Measurements from ENCODE around the gene FXYD3.

FXYD3 gene, protein sequence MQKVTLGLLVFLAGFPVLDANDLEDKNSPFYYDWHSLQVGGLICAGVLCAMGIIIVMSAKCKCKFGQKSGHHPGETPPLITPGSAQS
- 0 to 0.15 (median 0) reads per million in 4 donors for total RNA-seq

GRCh38 chr19:35115177-35115951 is at the start of gene FXYD3:
TSS of gene FXYD3 (plus strand) at chr19:35115823. CDS start at chr19:35119377, 3,554 bp downstream.
- no peak for DNase-seq

GRCh38 chr19:35066121-35066520 is 49.5 kb upstream of the FXYD3 start:
- no peak for DNase-seq

DNA sequence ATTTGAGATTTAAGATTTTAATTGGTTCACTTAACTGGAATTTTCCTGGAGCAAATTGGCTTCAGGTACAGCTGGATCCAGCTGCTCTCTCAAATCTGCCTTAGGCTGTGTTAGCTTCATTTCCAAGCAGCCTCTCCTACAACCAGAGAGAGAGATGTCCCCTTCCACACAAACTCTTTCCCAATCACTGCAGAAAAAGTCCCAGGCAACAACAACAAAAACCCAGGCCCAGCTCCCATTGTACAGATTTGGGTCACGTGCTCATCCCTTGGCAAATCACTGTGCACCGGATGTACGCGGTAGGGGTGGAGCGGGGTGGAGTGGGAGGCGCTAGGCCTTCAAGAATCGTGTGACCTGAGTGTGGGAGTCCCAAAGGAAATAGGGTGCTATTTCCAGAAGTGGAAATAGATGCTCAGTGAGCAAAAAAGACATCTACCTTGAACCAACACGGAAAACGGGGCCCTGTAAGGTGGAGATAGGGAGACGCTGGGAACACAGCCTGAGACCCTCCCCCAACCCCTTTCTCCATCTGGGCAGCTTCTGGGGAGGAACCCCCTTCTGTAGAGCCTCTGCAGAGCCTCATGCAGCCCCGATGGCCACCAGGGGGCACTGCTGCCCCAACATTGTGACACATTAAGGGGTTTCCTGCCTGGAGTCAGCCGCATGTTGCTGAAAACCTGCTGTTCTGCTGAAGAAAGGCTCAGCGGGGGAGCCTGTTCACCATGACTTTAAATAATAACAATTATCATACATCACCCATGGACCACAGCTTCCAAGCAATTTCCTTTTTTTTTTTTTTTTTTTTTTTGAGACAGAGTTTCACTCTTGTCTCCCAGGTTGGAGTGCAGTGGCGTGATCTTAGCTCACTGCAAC is 48.7 kb upstream of the FXYD3 start:
- DNase-seq = peak; percentile 70 to 85 (median 78)

GRCh38 chr19:35068941-35069634 is 46.5 kb upstream of the FXYD3 start:
- DNase-seq = no peak

DNA sequence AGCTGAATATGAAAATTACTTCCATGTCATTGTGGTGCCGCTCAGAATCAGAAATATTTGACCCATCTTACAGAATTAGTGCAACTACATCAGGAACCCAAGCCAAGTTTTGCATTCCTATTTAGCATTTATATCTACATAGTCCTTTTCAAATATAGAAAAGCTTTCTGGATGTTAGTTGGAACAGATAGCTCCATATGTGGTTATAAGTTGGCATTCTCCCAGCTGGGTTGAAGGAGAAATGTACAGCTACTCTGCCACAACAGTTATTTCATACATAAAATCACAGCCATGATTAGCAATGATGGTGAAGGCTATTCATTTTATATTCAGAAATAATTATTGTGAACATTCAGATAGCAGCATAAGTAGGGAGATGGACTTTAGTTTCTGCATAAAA is 45.9 kb upstream of the FXYD3 start:
- DNase-seq = no peak

DNA sequence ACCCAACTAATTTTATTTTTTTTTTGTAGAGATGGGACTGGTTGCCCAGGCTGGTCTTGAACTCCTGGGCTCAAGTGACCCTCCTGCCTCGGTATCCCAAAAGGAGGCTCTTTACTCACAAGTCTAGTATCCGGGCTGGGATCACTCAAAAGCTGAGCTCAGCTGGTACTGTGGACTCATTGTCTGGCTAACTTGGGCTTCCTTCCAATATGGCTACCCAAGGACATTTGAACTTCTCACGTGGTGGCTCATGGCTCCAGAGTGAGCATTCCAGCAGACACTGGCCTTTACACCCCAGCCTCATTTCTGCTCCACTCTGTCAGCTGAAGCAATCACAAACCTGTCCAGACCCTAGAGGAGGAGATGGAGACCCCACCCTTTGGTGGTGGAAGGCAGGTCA is 45.2 kb upstream of the FXYD3 start:
- no peak for DNase-seq

DNA sequence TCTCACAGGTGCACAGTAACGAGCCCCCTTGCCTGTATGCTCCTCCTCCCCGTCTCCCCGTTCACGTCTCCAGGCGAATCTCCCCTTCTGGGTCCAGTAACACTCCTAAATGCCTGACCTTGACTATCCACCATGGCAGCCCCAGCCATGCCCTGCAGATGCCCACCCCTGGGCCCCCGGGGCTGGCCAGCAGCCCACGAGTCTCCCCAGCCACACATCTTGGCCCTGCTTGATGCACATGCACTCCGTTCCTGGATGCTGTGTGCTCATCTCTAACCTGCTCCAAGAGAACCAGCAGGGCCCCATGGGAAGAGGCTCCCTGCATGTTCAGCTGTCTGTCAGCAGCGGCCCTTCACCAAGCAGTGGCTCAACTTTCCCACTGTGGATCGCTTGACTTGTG is 42.1 kb upstream of the FXYD3 start:
- no peak for DNase-seq

- DNase-seq = no peak
Measured at GRCh38 chr19:35073941-35074340, 41.7 kb upstream of the FXYD3 start.

DNA sequence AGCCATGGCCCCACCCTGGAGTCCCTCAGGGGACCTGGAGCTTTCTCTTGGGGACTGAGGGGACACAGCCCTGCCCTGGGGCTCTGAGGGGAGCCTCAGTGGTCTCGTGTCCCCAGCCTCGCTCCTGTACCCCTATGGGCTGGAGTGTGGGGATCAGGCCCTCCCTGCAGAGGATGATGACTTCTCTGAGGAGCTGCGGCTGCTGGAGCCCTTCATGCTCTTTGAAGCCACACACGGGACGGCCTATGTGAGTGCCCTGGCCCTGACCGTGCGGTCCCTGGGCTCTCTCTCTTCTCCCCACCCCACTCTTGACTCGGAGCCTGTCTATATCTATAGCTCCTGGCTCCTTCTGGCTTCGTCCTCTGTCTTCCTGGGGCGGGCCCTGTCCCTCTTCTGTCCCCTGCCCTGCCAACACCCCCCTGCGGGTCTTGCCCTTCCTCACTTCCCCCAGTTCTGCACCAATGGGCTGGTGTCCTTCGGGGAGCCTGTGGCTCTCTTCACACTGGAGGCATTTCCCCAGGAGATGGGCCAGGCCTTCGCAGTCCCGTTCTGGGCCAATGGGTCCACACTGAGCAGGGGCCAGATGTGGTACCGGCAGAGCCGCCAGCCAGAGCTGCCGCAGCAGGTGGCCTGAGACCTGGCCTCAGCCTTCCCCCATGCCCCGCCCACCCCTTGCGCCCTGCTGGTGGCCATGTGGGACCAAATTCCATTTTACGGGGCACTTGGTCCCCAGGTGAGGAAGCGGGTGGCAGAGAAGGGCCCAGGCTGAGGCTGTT is 41.0 kb upstream of the FXYD3 start:
- DNase-seq = no peak

GRCh38 chr19:35075202-35076025 is 40.2 kb upstream of the FXYD3 start:
- DNase-seq = no peak

GRCh38 chr19:35076026-35076370 is 39.6 kb upstream of the FXYD3 start:
- no peak for DNase-seq

DNA sequence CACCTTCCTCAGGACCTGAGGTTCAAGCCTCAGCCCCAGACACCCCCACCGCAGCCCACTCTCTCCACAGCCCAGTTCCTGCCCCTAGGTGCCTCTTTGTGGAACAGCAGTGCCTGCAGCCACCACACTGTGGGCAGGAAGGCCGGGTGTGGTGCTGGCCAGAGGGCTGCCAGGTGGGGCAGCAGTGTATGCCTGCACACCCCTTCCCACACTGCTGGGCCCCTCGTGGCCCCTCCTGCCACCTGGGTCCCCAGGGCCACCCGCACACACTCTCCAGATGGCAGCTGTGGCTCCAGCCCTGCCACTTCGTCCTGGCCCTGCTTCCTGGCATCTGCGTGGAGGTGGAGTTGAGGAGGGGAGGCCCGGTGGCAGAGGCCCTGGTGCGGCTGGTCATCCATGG is 39.0 kb upstream of the FXYD3 start:
- DNase-seq = no peak

DNA sequence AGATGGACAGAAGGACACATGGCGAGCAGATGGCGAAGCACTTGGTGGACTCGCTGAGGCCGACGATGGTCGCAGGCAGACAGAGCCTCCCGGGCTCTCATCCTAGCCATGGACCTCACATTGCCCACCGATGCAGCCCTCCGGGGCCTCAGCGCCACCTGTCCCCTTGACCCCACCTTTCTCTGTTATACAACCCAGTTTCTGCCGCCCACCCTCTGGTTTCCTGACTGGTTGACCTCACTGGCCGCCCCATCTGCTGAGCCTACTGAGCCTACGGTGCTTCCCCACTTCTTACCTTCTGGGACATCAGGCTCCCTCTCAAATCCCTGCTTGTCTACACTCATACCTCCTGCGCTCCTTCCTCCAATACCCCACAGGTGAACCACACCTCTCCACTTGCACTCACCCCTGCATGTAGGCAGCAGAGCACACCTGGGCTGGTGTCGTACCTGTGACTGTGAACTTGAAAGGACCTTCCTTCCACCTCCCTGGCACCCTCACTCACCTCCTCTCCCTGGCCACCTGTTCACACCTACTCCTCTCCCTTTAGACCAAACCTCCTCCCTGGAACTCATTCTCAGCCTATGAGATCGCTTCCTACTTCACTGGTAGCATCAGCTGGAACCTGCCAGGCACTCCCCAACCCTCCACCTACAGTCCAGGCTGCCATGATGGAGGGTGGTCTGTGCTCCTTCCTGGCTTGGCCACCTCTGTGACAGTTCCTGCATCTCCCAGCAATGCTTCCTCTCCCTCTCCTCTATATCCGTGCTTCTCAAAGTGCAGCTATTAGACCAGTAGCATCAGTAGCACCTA is 38.0 kb upstream of the FXYD3 start:
- DNase-seq = no peak

DNA sequence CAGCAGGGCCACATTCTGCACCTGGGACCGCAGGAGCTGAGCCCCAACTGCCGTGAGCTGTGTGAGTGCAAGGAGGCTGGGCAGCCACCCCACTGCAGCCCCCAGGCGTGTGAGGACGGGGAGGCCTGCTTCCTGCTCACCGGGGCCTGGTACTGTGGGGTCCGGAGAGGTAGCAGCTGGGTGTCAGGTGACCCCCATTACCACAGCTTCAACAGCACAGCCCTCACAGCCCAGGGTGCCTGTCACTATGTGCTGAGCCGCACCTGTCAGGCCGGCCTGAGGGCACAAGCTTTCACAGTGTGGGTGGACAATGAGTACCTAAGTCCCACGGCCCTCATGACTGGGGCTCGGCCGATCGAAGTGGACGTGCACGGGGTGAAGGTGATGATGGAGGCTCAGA is 35.8 kb upstream of the FXYD3 start:
- no peak for DNase-seq

DNA sequence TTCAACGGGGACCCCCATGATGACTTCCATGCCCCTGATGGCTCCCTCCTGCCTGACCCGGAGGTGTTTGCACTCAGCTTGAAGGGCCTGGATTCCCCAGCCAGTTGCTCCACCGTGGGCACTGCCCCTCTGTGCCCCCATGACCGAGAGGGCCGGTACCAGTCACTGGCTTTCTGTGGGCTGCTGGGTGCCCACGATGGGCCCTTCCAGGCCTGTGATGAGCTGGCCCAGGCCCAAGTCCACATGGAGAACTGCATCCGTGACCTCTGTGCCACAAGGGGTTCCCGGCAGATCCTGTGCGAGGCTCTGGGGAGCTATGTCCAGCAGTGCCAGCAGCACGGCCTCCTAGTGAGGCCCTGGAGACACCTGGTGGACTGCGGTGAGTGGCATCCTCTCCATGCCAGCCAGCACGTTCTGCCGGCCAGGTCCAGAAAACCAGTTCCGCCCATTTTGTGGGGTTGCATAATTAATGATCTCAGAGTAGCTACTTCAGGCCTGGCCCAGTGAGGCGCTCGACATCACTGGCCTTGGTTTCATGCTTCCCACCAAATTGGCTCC is 34.9 kb upstream of the FXYD3 start:
- no peak for DNase-seq

- DNase-seq = no peak
Measured at GRCh38 chr19:35081201-35081600, 34.4 kb upstream of the FXYD3 start.

GRCh38 chr19:35083691-35084508 is 31.7 kb upstream of the FXYD3 start:
- DNase-seq = no peak

GRCh38 chr19:35084509-35084762 is 31.2 kb upstream of the FXYD3 start:
- DNase-seq = no peak

DNA sequence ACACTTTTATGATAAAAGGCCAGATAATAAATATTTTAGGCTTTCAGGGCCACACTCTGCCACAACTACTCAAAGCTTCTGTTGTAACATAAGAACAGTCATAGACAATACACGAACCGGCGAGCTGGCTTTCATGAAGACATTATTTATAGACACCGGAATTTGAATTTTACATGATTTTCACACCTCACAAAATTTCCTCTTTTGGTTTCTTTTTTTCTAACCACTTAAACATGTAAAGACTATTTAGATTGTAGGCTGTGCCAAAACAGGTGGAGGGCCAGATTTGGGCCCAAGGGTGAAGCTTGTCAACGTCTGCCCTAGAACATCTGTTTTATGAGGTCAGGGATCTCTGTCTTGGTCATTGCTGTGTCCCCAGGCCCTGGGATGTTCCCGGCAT is 29.7 kb upstream of the FXYD3 start:
- no peak for DNase-seq

DNA sequence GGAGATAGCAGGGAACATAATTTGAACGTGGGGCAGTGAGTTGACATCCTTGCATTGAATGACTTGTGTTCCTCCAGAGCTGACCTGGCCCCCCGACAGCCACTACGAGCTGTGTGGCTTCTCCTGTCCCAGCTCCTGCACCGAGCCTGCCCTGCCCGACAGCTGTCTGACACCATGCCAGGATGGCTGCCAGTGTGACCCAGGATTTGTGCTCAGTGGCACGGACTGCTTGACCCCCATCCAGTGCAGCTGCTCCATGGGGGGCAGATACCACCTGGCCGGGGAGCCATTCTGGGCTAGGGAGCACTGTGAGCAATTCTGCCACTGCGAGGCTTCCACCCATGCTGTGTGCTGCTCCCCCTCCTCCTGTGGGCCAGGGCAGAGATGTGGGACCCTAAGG is 29.2 kb upstream of the FXYD3 start:
- DNase-seq = no peak

Data from T-helper 1 cell (primary cell).